PFSK-1 (cell line): ENCODE results near the gene IAPP.

ENCODE experiments used
- POLR2AphosphoS5 ChIP-seq: IDR thresholded peaks from 2 replicates; pipeline ENCODE4 v1.6.1; 2012; ENCODE audit warnings: low read depth, mild to moderate bottlenecking, control low read depth, low read length, moderate library complexity
- SIN3A ChIP-seq: IDR thresholded peaks from 2 replicates; pipeline ENCODE4 v1.6.1; 2012; ENCODE audit warnings: mild to moderate bottlenecking, low read length, moderate library complexity, borderline replicate concordance; ENCODE audit not compliant: insufficient read depth
- TAF1 ChIP-seq: IDR thresholded peaks from 2 replicates; pipeline ENCODE4 v1.6.1; 2012; ENCODE audit warnings: low read length, control low read depth, borderline replicate concordance; ENCODE audit not compliant: insufficient read depth
- TF ChIP-seq, protein P1 (sequence below), 2 experiments: IDR thresholded peaks; 2 replicates each; pipeline versions ENCODE4 v1.6.1 to v1.8.0; 2011 to 2012; ENCODE audit warnings: low read depth in 2 of 2, low read length in 2 of 2, control low read depth in 1 of 2, inconsistent platforms in 1 of 2, mild to moderate bottlenecking in 1 of 2, moderate library complexity in 1 of 2; ENCODE audit not compliant: insufficient read depth in 1 of 2

DNA sequence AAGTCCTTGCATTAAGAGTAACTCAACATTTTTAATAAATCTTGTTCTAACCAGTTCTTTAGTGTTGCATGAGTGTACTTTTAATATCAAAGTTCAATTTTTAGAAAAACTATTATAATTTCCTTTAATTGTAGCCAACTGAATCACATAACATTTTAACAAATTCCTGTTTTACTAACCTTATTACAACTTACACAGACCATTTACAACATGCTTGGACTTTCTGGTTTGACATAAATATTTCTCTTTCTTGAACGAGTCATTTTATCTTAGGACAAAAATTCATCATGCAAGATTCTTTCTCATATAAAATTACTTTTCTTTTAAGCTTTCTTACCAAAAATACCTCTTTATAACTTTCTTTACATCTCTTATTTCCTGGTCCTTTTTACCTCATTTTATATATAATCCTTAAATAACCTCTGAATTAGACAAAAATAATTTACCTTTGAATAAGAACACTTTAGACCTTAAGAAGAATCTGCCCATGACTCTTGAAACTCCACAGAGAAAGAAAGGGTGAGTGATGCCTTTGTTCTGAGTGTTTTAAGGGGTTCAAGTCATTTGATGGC lies 41.9 kb upstream of the IAPP start:
- TF ChIP-seq POLR2AphosphoS5 (no peak), TAF1 (no peak), SIN3A (no peak)
- TF ChIP-seq, protein P1, sequence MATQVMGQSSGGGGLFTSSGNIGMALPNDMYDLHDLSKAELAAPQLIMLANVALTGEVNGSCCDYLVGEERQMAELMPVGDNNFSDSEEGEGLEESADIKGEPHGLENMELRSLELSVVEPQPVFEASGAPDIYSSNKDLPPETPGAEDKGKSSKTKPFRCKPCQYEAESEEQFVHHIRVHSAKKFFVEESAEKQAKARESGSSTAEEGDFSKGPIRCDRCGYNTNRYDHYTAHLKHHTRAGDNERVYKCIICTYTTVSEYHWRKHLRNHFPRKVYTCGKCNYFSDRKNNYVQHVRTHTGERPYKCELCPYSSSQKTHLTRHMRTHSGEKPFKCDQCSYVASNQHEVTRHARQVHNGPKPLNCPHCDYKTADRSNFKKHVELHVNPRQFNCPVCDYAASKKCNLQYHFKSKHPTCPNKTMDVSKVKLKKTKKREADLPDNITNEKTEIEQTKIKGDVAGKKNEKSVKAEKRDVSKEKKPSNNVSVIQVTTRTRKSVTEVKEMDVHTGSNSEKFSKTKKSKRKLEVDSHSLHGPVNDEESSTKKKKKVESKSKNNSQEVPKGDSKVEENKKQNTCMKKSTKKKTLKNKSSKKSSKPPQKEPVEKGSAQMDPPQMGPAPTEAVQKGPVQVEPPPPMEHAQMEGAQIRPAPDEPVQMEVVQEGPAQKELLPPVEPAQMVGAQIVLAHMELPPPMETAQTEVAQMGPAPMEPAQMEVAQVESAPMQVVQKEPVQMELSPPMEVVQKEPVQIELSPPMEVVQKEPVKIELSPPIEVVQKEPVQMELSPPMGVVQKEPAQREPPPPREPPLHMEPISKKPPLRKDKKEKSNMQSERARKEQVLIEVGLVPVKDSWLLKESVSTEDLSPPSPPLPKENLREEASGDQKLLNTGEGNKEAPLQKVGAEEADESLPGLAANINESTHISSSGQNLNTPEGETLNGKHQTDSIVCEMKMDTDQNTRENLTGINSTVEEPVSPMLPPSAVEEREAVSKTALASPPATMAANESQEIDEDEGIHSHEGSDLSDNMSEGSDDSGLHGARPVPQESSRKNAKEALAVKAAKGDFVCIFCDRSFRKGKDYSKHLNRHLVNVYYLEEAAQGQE (IDR thresholded peaks at IDR 0.05; ENCODE audit: insufficient read depth in 1 of 2, low read depth in 2 of 2, low read length in 2 of 2) = no peak
